SK-N-SH (cell line): ENCODE data around the gene DHX16.

Source experiments
- CTCF ChIP-seq: fragments of 200-600 bp; sonication (generic); IDR thresholded peaks from 2 replicates; pipeline ENCODE4 v1.6.1; 2017; ENCODE audit warnings: antibody characterized with exemption, mild to moderate bottlenecking, moderate library complexity
- MXI1 ChIP-seq: IDR thresholded peaks from 2 replicates; pipeline ENCODE4 v1.6.1; 2012; ENCODE audit warnings: mild to moderate bottlenecking, low read depth, low read length, improper control_type of control experiment
- RFX5 ChIP-seq: IDR thresholded peaks from 2 replicates; pipeline ENCODE4 v1.6.1; 2012; ENCODE audit warnings: mild to moderate bottlenecking, improper control_type of control experiment, low read length
- SMC3 ChIP-seq: IDR thresholded peaks from 2 replicates; pipeline ENCODE4 v1.6.1; 2012; ENCODE audit warnings: low read depth, low read length, improper control_type of control experiment

- TF ChIP-seq CTCF = no peak
- TF ChIP-seq RFX5 = no peak
- no peak for TF ChIP-seq SMC3
- no peak for TF ChIP-seq MXI1
Observed at GRCh38 chr6:30651143-30651542, 21.7 kb downstream of the DHX16 start.
